ENCODE results near the gene CASQ2. TPM values are rescaled to one million over a fixed set of nuclear protein-coding genes. Genes with fewer than 3 reads are reported as not detected.

CASQ2 gene
- total RNA-seq, 1 experiment from 2014 or later = not detected

DNA sequence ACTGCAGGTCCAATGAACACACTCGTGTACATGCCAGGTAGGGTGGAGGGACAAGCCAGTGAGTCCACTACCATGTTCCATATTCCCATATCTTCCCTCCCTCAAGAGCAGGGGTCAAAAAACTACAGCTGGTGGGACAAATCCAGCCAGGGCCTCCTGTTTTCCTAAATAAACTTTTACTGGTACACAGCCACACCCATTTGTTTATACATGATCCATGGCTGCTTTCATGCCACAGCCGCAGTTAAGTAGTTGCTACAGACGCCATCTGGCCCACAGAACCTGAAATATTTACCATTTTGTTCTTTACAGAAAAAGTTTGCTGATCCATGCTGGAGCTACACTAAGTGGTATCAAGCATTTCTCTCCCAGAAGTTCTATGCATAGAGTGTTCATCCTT is 42.4 kb downstream of the CASQ2 start:
- ChIA-PET POLR2A (no interaction called here), CTCF (no interaction called here), RAD21 (ENCODE audit: low non-redundant PET in 1 of 2, low total read pairs in 2 of 2, uncharacterized antibody in 2 of 2, unreplicated experiment in 2 of 2) (no interaction called here)
- no peak for DNase-seq (ENCODE audit: low read depth, low spot score)
- no TSS peak for BruUV-seq (replicated peaks)
- H3K4me1 ChIP-seq (ENCODE audit: control insufficient read depth in 1 of 2, insufficient read depth in 2 of 2, low read length in 2 of 2) = no peaks in the 10 kb centered on the region
- H3K36me3 ChIP-seq (ENCODE audit: control insufficient read depth in 1 of 2, insufficient read depth in 2 of 2, low read length in 2 of 2) = no peaks in the 10 kb centered on the region
- no peak for TF ChIP-seq POLR2AphosphoS5 (IDR thresholded peaks at IDR 0.05; ENCODE audit: low read depth, low read length)
- TF ChIP-seq, protein P1, sequence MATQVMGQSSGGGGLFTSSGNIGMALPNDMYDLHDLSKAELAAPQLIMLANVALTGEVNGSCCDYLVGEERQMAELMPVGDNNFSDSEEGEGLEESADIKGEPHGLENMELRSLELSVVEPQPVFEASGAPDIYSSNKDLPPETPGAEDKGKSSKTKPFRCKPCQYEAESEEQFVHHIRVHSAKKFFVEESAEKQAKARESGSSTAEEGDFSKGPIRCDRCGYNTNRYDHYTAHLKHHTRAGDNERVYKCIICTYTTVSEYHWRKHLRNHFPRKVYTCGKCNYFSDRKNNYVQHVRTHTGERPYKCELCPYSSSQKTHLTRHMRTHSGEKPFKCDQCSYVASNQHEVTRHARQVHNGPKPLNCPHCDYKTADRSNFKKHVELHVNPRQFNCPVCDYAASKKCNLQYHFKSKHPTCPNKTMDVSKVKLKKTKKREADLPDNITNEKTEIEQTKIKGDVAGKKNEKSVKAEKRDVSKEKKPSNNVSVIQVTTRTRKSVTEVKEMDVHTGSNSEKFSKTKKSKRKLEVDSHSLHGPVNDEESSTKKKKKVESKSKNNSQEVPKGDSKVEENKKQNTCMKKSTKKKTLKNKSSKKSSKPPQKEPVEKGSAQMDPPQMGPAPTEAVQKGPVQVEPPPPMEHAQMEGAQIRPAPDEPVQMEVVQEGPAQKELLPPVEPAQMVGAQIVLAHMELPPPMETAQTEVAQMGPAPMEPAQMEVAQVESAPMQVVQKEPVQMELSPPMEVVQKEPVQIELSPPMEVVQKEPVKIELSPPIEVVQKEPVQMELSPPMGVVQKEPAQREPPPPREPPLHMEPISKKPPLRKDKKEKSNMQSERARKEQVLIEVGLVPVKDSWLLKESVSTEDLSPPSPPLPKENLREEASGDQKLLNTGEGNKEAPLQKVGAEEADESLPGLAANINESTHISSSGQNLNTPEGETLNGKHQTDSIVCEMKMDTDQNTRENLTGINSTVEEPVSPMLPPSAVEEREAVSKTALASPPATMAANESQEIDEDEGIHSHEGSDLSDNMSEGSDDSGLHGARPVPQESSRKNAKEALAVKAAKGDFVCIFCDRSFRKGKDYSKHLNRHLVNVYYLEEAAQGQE (IDR thresholded peaks at IDR 0.05; ENCODE audit: low read depth) = no peak
- no peak for TF ChIP-seq SRF (IDR thresholded peaks at IDR 0.05; ENCODE audit: low read depth)
- TF ChIP-seq, protein P2, sequence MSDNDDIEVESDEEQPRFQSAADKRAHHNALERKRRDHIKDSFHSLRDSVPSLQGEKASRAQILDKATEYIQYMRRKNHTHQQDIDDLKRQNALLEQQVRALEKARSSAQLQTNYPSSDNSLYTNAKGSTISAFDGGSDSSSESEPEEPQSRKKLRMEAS (IDR thresholded peaks at IDR 0.05) = no peak
- no peak for TF ChIP-seq ELF1 (IDR thresholded peaks at IDR 0.05; ENCODE audit: borderline replicate concordance, low read depth)
- no peak for TF ChIP-seq YY1 (IDR thresholded peaks at IDR 0.05; ENCODE audit: extremely low read depth, insufficient replicate concordance, low read depth, low read length)
- no peak for TF ChIP-seq ZNF274 (IDR thresholded peaks at IDR 0.05; ENCODE audit: low read depth, low read length)
- TF ChIP-seq CEBPB (IDR thresholded peaks at IDR 0.05; ENCODE audit: low read depth) = no peak
- no peak for TF ChIP-seq RAD21 (IDR thresholded peaks at IDR 0.05; ENCODE audit: low read depth)
- TF ChIP-seq SIN3A (IDR thresholded peaks at IDR 0.05; ENCODE audit: low read depth) = no peak
- TF ChIP-seq FOSL1 (IDR thresholded peaks at IDR 0.05; ENCODE audit: low read depth) = no peak
- TF ChIP-seq EZH2phosphoT487 (IDR thresholded peaks at IDR 0.05; ENCODE audit: borderline replicate concordance) = no peak
- TF ChIP-seq EZH2 (IDR thresholded peaks at IDR 0.05) = no peak
- no peak overlapping the region for H3K27ac ChIP-seq (ENCODE audit: low read depth, low read length)
- H4K20me1 ChIP-seq (ENCODE audit: insufficient read depth) = no peaks in the 10 kb centered on the region
- no peaks in the 10 kb centered on the region for H3K27me3 ChIP-seq (ENCODE audit: insufficient read depth, low read length)
- intact Hi-C loops (cut with micrococcal nuclease) = no loop called here
- no peaks in the 10 kb centered on the region for H3K79me2 ChIP-seq (ENCODE audit: insufficient read depth, low read length)
- H3K9ac ChIP-seq (ENCODE audit: low read length) = no peak overlapping the region
- ATAC-seq = no peak
- H3K9me3 ChIP-seq (ENCODE audit: control insufficient read depth in 1 of 2, insufficient read depth in 1 of 2, low read depth in 1 of 2, low read length in 2 of 2) = no peaks in the 10 kb centered on the region
- no peak overlapping the region for H2AFZ ChIP-seq (ENCODE audit: low read depth, low read length, poor library complexity, severe bottlenecking)
- H3K9me2 ChIP-seq (ENCODE audit: insufficient read depth) = no peaks in the 10 kb centered on the region
- H3K4me2 ChIP-seq (ENCODE audit: low read length) = no peak overlapping the region
- no peak overlapping the region for H3K4me3 ChIP-seq (replicated peaks in 1 of 2; ENCODE audit: low read depth in 1 of 2, low read length in 2 of 2)
